ENCODE data around the gene CLCN2. TPM values are rescaled to one million over a fixed set of nuclear protein-coding genes. Genes with fewer than 3 reads are reported as not detected.
"Not testable (repeated sequence)": the region's sequence is repeated elsewhere in the genome, so short reads cannot be mapped to it uniquely, and the experiment has no call there.

The CLCN2 gene
- total RNA-seq, 1 experiment from 2014 or later: 22.6 TPM

DNA sequence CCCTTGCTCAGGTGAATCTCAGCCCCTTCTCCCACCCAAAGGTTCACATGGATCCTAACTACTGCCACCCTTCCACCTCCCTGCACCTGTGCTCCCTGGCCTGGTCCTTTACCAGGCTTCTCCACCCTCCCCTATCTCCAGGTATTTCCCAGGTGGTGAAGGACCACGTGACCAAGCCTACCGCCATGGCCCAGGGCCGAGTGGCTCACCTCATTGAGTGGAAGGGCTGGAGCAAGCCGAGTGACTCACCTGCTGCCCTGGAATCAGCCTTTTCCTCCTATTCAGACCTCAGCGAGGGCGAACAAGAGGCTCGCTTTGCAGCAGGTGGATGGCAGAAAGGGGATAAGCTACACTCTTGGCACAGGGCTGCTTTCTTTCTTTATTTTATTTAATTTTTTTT lies 19.5 kb downstream of the CLCN2 start (continued):
- TF ChIP-seq, protein P1, sequence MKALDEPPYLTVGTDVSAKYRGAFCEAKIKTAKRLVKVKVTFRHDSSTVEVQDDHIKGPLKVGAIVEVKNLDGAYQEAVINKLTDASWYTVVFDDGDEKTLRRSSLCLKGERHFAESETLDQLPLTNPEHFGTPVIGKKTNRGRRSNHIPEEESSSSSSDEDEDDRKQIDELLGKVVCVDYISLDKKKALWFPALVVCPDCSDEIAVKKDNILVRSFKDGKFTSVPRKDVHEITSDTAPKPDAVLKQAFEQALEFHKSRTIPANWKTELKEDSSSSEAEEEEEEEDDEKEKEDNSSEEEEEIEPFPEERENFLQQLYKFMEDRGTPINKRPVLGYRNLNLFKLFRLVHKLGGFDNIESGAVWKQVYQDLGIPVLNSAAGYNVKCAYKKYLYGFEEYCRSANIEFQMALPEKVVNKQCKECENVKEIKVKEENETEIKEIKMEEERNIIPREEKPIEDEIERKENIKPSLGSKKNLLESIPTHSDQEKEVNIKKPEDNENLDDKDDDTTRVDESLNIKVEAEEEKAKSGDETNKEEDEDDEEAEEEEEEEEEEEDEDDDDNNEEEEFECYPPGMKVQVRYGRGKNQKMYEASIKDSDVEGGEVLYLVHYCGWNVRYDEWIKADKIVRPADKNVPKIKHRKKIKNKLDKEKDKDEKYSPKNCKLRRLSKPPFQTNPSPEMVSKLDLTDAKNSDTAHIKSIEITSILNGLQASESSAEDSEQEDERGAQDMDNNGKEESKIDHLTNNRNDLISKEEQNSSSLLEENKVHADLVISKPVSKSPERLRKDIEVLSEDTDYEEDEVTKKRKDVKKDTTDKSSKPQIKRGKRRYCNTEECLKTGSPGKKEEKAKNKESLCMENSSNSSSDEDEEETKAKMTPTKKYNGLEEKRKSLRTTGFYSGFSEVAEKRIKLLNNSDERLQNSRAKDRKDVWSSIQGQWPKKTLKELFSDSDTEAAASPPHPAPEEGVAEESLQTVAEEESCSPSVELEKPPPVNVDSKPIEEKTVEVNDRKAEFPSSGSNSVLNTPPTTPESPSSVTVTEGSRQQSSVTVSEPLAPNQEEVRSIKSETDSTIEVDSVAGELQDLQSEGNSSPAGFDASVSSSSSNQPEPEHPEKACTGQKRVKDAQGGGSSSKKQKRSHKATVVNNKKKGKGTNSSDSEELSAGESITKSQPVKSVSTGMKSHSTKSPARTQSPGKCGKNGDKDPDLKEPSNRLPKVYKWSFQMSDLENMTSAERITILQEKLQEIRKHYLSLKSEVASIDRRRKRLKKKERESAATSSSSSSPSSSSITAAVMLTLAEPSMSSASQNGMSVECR (CRISPR knock-in tag; IDR thresholded peaks at IDR 0.05; ENCODE audit: borderline replicate concordance): no peak
- TF ChIP-seq GABPB1 (CRISPR knock-in tag; IDR thresholded peaks at IDR 0.05): no peak
- no peak for TF ChIP-seq SOX15 (CRISPR knock-in tag; IDR thresholded peaks at IDR 0.05)
- no peak for TF ChIP-seq ZNF219 (CRISPR knock-in tag; IDR thresholded peaks at IDR 0.05; ENCODE audit: borderline replicate concordance)
- TF ChIP-seq NFATC4 (CRISPR knock-in tag; IDR thresholded peaks at IDR 0.05): no peak
- no peak for TF ChIP-seq CREB1 (CRISPR knock-in tag; IDR thresholded peaks at IDR 0.05)
- TF ChIP-seq, protein P2, sequence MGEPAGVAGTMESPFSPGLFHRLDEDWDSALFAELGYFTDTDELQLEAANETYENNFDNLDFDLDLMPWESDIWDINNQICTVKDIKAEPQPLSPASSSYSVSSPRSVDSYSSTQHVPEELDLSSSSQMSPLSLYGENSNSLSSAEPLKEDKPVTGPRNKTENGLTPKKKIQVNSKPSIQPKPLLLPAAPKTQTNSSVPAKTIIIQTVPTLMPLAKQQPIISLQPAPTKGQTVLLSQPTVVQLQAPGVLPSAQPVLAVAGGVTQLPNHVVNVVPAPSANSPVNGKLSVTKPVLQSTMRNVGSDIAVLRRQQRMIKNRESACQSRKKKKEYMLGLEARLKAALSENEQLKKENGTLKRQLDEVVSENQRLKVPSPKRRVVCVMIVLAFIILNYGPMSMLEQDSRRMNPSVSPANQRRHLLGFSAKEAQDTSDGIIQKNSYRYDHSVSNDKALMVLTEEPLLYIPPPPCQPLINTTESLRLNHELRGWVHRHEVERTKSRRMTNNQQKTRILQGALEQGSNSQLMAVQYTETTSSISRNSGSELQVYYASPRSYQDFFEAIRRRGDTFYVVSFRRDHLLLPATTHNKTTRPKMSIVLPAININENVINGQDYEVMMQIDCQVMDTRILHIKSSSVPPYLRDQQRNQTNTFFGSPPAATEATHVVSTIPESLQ (CRISPR knock-in tag; IDR thresholded peaks at IDR 0.05): no peak

DNA sequence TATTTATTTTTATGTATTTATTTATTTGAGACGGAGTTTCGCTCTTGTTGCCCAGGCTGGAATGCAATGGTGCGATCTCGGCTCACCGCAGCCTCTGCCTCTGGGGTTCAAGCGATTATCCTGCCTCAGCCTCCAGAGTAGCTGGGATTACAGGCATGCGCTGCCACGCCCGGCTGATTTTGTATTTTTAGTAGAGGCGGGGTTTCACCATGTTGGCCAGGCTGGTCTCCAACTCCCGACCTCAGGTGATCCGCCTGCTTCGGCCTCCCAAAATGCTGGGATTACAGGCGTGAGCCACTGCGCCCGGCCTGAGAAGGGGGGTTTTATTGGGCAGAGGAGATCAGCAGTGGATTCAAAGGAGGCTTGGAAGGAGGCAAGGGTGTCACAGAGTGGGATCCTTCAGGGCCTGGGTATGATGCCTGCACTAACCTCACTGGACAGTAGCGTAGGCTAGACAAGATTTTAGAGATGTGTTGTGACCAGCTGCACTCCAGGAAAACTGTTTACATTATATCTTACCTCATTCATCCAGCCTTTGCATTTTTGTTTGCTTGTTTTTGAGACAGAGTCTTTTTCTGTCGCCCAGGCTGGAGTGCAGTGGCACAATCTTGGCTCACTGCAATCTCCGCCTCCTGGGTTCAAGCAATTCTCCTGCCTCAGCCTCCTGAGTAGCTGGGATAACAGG lies 21.8 kb downstream of the CLCN2 start:
- Mint-ChIP-seq H3K36me3 (peaks cover 16% of the 10 kb centered on the region; the same call in 1 of the 2 replicates), H3K4me1 (peaks cover 40% of the 10 kb centered on the region)
- not testable (repeated sequence) for H3K9me3 Mint-ChIP-seq; H3K27me3 Mint-ChIP-seq (ENCODE audit: low read depth); H3K4me3 Mint-ChIP-seq; DNase-seq (ENCODE audit: low spot score); H3K27ac Mint-ChIP-seq; ATAC-seq
- ChIA-PET POLR2A (interaction anchor here (1.2 kb wide), 1 partner anchor 8 kb away, joined by 5 read pairs; no protein-coding TSS in a partner anchor), CTCF (interaction anchor here (1.2 to 2.5 kb wide), 4 partner anchors 15 to 174 kb away, joined by 3 to 25 read pairs (median 13); no protein-coding TSS in a partner anchor)

DNA sequence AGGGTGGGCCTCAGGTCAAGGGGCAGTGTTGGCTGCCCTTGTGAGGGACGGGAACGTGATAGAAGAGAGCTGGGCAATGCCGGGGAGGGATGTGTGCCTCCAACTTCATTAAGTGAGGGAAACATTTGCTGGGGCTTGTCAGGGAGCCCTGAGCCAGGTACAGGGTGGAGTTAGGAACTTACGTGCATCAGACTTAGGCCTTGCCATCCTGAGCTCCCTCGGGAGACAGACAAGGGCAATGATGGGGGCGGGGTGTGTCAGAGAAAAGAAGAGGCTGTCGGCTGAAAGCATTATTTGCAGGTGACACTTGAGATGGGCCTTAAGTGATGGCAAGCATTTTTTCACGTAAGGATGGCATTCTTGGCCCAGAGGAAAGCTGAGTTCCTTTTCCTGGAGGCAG lies 22.4 kb downstream of the CLCN2 start:
- ChIA-PET POLR2A (interaction anchor here (0.6 to 1.6 kb wide), 4 partner anchors 9 to 434 kb away, joined by 3 to 13 read pairs (median 4); partner anchors contain the start of genes ABCF3, CLCN2 and POLR2H), CTCF (interaction anchor here (0.8 to 2.5 kb wide), 14 partner anchors 12 to 203 kb away, joined by 3 to 25 read pairs (median 4); partner anchors contain the start of genes CLCN2 and POLR2H)
- TF ChIP-seq NR1H2 (CRISPR knock-in tag; IDR thresholded peaks at IDR 0.05): no peak
- TF ChIP-seq, protein P3, sequence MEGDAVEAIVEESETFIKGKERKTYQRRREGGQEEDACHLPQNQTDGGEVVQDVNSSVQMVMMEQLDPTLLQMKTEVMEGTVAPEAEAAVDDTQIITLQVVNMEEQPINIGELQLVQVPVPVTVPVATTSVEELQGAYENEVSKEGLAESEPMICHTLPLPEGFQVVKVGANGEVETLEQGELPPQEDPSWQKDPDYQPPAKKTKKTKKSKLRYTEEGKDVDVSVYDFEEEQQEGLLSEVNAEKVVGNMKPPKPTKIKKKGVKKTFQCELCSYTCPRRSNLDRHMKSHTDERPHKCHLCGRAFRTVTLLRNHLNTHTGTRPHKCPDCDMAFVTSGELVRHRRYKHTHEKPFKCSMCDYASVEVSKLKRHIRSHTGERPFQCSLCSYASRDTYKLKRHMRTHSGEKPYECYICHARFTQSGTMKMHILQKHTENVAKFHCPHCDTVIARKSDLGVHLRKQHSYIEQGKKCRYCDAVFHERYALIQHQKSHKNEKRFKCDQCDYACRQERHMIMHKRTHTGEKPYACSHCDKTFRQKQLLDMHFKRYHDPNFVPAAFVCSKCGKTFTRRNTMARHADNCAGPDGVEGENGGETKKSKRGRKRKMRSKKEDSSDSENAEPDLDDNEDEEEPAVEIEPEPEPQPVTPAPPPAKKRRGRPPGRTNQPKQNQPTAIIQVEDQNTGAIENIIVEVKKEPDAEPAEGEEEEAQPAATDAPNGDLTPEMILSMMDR (IDR thresholded peaks at IDR 0.05): no peak
- no peak for TF ChIP-seq TP53 (CRISPR knock-in tag; IDR thresholded peaks at IDR 0.05)
- TF ChIP-seq HMGA2 (CRISPR knock-in tag; IDR thresholded peaks at IDR 0.05): no peak
- no peak overlapping the region for H3K27ac Mint-ChIP-seq
- no peaks in the 10 kb centered on the region for H3K27me3 Mint-ChIP-seq (ENCODE audit: low read depth)
- no peaks in the 10 kb centered on the region for H3K9me3 Mint-ChIP-seq
- peaks cover 40% of the 10 kb centered on the region for H3K4me1 Mint-ChIP-seq
- peak overlapping the region; percentile 92 for H3K4me3 Mint-ChIP-seq
- DNase-seq (ENCODE audit: low spot score): no peak
- no peak for ATAC-seq
- peaks cover 20% of the 10 kb centered on the region for H3K36me3 Mint-ChIP-seq
